ENCODE data around the gene FBP1.

The FBP1 gene

GRCh38 chr9:94639061-94639998, at the start of gene FBP1:
FBP1 (minus strand) TSS chr9:94639518; CDS start chr9:94639310, 208 bp downstream.
- peak; percentile 25 for DNase-seq

GRCh38 chr9:94687451-94687850, 48.1 kb upstream of the FBP1 start:
- peak; percentile 14 for DNase-seq

- DNase-seq = no peak
Measured at GRCh38 chr9:94685359-94685758, 46.0 kb upstream of the FBP1 start.

GRCh38 chr9:94681508-94681907, 42.2 kb upstream of the FBP1 start:
- peak; percentile 67 for DNase-seq

- no peak for DNase-seq
Measured at GRCh38 chr9:94680621-94681020, 41.3 kb upstream of the FBP1 start.

GRCh38 chr9:94680020-94680419, 40.7 kb upstream of the FBP1 start:
- DNase-seq = no peak

- DNase-seq = no peak
Measured at GRCh38 chr9:94679587-94679986, 40.3 kb upstream of the FBP1 start.

GRCh38 chr9:94677929-94678328, 38.6 kb upstream of the FBP1 start:
- no peak for DNase-seq

- no peak for DNase-seq
Measured at GRCh38 chr9:94676446-94677131, 37.3 kb upstream of the FBP1 start.

GRCh38 chr9:94675008-94675881, 35.9 kb upstream of the FBP1 start:
- no peak for DNase-seq

GRCh38 chr9:94672811-94673487, 33.6 kb upstream of the FBP1 start:
- no peak for DNase-seq

- peak; percentile 50 for DNase-seq
Measured at GRCh38 chr9:94668928-94669729, 29.8 kb upstream of the FBP1 start.

- no peak for DNase-seq
Measured at GRCh38 chr9:94668418-94668927, 29.2 kb upstream of the FBP1 start.

GRCh38 chr9:94666364-94667099, 27.2 kb upstream of the FBP1 start:
- no peak for DNase-seq

GRCh38 chr9:94665613-94666012, 26.3 kb upstream of the FBP1 start:
- DNase-seq = no peak

- no peak for DNase-seq
Measured at GRCh38 chr9:94664801-94665200, 25.5 kb upstream of the FBP1 start.

- no peak for DNase-seq
Measured at GRCh38 chr9:94663640-94664039, 24.3 kb upstream of the FBP1 start.

- DNase-seq = no peak
Measured at GRCh38 chr9:94663140-94663539, 23.8 kb upstream of the FBP1 start.

- no peak for DNase-seq
Measured at GRCh38 chr9:94657021-94657725, 17.9 kb upstream of the FBP1 start.

- no peak for DNase-seq
Measured at GRCh38 chr9:94656200-94656599, 16.9 kb upstream of the FBP1 start.
